ENCODE results near the gene DUSP5. TPM values are rescaled to one million over a fixed set of nuclear protein-coding genes. Genes with fewer than 3 reads are reported as not detected.

The DUSP5 gene
- total RNA-seq, 1 donor from 2014 or later: 14.8 TPM

DNA sequence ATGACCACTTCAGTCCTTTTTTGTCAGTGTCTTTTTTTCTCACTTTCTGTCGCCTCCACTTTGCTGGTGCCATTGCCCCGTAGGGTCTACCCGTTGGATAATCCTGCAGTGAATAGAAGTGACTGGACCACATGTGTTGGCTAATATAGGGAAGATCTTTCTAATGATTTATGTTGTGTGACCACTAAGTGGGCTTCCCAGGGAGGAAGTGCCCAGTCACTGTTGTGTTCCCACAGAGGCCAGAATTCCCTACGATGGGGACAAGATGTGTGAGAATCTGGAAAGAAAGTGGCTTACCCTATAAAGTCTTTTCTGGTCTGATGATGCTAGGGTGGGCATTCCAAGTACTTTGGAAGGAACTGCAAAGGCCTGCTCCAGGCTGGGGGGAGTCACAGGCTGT lies 41.4 kb downstream of the DUSP5 start:
- TF ChIP-seq, protein P1, sequence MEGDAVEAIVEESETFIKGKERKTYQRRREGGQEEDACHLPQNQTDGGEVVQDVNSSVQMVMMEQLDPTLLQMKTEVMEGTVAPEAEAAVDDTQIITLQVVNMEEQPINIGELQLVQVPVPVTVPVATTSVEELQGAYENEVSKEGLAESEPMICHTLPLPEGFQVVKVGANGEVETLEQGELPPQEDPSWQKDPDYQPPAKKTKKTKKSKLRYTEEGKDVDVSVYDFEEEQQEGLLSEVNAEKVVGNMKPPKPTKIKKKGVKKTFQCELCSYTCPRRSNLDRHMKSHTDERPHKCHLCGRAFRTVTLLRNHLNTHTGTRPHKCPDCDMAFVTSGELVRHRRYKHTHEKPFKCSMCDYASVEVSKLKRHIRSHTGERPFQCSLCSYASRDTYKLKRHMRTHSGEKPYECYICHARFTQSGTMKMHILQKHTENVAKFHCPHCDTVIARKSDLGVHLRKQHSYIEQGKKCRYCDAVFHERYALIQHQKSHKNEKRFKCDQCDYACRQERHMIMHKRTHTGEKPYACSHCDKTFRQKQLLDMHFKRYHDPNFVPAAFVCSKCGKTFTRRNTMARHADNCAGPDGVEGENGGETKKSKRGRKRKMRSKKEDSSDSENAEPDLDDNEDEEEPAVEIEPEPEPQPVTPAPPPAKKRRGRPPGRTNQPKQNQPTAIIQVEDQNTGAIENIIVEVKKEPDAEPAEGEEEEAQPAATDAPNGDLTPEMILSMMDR (IDR thresholded peaks at IDR 0.05; ENCODE audit: unreplicated experiment): no peak
- peaks cover 4% of the 10 kb centered on the region for H3K27me3 Mint-ChIP-seq (ENCODE audit: low read depth)
- no peaks in the 10 kb centered on the region for H3K36me3 Mint-ChIP-seq
- no peaks in the 10 kb centered on the region for H3K4me1 Mint-ChIP-seq
- DNase-seq (ENCODE audit: low spot score in 2 of 2, unreplicated experiment in 2 of 2): no peak
- H3K4me3 Mint-ChIP-seq: no peak overlapping the region
- H3K27ac Mint-ChIP-seq: no peak overlapping the region
- H3K9me3 Mint-ChIP-seq: no peaks in the 10 kb centered on the region

DNA sequence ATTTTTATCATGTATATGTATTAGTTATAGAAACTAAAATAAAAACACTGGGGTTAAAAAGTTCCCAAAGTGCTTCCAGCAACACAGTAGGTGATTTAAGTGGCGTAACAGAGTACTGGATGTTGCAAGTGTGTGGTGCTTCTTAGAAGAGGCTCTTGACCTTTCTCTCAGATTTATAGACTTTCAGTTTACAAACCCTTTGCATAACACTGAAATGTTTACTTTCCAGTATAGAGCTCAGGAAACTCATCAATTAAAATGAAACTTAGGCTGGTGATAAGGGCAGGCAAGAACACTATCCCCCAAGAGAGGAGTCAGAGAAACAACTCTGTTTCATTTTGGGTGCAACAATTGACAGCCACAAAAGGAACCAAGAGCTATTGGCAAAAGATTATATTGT lies 42.3 kb downstream of the DUSP5 start:
- no peaks in the 10 kb centered on the region for H3K9me3 Mint-ChIP-seq
- H3K27ac Mint-ChIP-seq: no peak overlapping the region
- DNase-seq (ENCODE audit: low spot score in 2 of 2, unreplicated experiment in 2 of 2): no peak
- peaks cover 2% of the 10 kb centered on the region for H3K27me3 Mint-ChIP-seq (ENCODE audit: low read depth)
- TF ChIP-seq, protein P1 (IDR thresholded peaks at IDR 0.05; ENCODE audit: unreplicated experiment): no peak
- no peaks in the 10 kb centered on the region for H3K4me1 Mint-ChIP-seq
- H3K36me3 Mint-ChIP-seq: no peaks in the 10 kb centered on the region
- no peak overlapping the region for H3K4me3 Mint-ChIP-seq

DNA sequence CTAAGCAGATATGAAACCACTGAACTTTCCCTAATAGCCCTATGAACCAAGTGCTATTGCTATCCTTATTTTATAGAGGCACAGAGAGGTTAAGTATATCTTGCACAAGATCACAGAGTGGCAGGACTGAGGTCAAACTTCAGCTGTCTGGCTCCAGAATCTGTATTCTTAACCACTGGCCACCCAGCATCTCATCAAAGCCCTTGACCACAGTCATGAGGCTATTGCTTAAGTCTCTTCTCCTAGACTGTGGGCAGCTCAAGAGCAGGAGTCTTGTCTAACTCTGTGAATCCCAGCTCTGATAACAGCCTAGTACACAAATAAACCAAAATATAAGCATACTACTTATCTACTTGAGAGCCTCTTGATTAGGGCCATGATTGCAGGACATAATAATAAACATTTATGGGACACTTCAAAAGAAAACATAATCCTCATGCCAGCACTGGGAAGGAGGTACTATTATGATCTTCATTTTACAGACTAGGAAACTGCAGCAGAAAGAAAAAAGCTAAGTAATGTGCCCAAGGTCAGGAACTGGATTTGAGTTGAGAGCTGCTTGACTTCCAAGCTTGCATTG lies 47.3 kb downstream of the DUSP5 start:
- DNase-seq (ENCODE audit: low spot score in 2 of 2, unreplicated experiment in 2 of 2): no peak
- Mint-ChIP-seq H3K9me3 (no peaks in the 10 kb centered on the region), H3K36me3 (no peaks in the 10 kb centered on the region), H3K4me3 (no peak overlapping the region), H3K27ac (no peak overlapping the region), H3K27me3 (ENCODE audit: low read depth) (peaks cover 11% of the 10 kb centered on the region), H3K4me1 (peaks cover 4% of the 10 kb centered on the region)
- TF ChIP-seq, protein P1 (IDR thresholded peaks at IDR 0.05; ENCODE audit: unreplicated experiment): no peak

DNA sequence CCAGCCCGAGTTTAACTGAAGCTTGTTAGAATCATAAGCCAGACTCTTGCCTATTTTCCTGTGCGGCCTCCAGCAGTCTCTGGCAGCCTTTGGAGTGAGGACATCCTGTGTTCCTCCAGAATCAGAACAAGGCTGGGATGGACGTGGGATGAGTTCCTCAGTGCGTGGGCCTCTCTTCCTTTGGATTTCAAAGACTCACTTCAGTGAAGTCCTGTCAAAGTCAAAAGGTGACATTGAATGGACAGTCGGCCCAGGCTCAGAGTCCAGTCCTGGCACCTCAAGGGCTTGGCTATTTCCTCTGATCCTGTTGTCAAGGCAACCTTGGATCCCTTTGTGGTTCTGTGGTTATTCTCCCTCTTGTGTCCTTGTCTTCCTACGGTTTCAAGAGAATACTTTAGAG lies 48.4 kb downstream of the DUSP5 start:
- TF ChIP-seq, protein P1 (IDR thresholded peaks at IDR 0.05; ENCODE audit: unreplicated experiment): no peak
- Mint-ChIP-seq H3K27ac (no peak overlapping the region), H3K27me3 (ENCODE audit: low read depth) (peaks cover 18% of the 10 kb centered on the region), H3K4me1 (peaks cover 4% of the 10 kb centered on the region), H3K4me3 (no peak overlapping the region), H3K9me3 (no peaks in the 10 kb centered on the region), H3K36me3 (no peaks in the 10 kb centered on the region)
- DNase-seq (ENCODE audit: low spot score in 2 of 2, unreplicated experiment in 2 of 2): no peak

DNA sequence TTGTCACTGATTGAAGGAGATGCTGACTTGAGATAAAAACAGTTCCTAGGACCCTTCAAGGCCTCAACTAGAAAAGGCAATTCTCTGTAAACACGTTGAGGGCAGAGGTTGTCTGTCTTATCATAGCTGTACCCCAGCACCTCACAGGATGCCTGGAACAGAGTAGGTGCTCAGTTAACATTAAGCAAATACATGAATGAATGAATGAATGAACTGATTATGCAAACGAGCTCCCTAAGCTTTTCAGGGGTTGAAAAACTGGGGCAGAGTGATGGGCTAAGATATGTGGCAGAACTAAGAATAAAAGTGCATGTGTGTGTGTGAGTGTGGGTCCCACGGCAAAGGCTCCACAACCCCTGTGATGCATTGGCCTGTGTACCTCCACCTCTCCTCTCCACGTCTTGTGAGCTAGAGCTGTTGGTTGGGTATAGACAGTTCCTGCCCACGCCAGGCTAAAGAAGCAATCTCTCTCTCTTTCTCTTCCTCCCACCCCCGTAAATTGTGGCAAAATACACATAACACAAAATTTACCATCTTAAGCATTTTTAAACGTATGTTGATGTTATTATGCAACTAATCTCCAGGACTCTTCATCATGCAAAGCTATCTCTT lies 48.9 kb downstream of the DUSP5 start:
- Mint-ChIP-seq H3K4me1 (peaks cover 4% of the 10 kb centered on the region), H3K36me3 (no peaks in the 10 kb centered on the region), H3K27me3 (ENCODE audit: low read depth) (peaks cover 20% of the 10 kb centered on the region), H3K4me3 (no peak overlapping the region), H3K9me3 (no peaks in the 10 kb centered on the region), H3K27ac (no peak overlapping the region)
- DNase-seq (ENCODE audit: low spot score in 2 of 2, unreplicated experiment in 2 of 2): no peak
- TF ChIP-seq, protein P1 (IDR thresholded peaks at IDR 0.05; ENCODE audit: unreplicated experiment): no peak

Measured in mesothelial cell of epicardium (in vitro differentiated cells).